ENCODE results near the gene FAM174B. TPM values are rescaled to one million over a fixed set of nuclear protein-coding genes. Genes with fewer than 3 reads are reported as not detected.

Gene FAM174B
- total RNA-seq, 1 donor from 2014 or later: 4.9 TPM

DNA sequence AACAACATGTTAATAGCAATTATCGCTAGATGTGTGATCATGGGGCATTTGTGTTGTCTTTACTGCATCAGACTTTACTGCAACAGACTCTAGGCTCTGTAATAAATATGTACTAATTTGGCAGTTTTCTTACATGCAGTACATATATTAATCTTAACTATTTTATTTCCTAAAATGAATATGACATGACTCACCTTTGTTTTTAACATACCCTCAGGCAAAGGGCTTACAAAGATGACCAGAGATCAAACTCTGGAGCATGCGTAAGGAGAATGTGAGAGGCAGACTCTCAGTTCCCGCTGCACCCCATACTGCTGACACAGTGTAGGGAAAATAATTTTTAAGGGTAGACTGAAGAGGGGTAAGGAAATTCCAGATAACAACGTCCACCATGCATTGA, 7.2 kb upstream of the FAM174B start:
- peaks cover 10% of the 10 kb centered on the region for H3K4me1 ChIP-seq
- peak in 1 of 2 donors; percentile 32 for DNase-seq (ENCODE audit: extremely low spot score in 2 of 2)
- no peak overlapping the region for H3K27ac ChIP-seq
- intact Hi-C loops (cut with DNase I): no loop called here
- TF ChIP-seq POLR2A (IDR thresholded peaks at IDR 0.05): no peak
- no peak for TF ChIP-seq POLR2AphosphoS5 (IDR thresholded peaks at IDR 0.05; ENCODE audit: insufficient read depth in 1 of 2, low read depth in 1 of 2)
- H3K4me3 ChIP-seq: no peak overlapping the region
- no peaks in the 10 kb centered on the region for H3K27me3 ChIP-seq
- H3K9me3 ChIP-seq: no peaks in the 10 kb centered on the region
- H3K36me3 ChIP-seq: no peaks in the 10 kb centered on the region

DNA sequence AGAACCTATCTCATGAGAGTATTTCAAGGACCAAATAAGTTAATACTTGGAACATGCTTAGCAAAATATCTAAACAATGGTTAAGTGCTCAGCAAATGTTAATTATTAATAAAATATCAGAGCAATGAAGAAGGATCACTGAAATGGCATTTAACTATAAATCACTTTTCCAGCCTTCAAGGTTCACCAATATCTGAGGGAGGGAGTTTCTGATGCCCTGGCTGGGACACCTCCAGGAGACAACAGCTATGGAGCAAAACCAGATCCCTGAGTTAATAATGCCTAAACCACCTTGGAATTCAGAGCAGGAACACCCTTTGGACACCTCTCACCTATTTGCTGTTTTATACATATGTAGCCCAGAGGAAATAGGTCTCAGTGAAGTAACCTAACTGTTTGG, 6.4 kb upstream of the FAM174B start:
- TF ChIP-seq POLR2A (IDR thresholded peaks at IDR 0.05) (no peak), POLR2AphosphoS5 (IDR thresholded peaks at IDR 0.05; ENCODE audit: insufficient read depth in 1 of 2, low read depth in 1 of 2) (no peak)
- TF ChIP-seq, protein P1, sequence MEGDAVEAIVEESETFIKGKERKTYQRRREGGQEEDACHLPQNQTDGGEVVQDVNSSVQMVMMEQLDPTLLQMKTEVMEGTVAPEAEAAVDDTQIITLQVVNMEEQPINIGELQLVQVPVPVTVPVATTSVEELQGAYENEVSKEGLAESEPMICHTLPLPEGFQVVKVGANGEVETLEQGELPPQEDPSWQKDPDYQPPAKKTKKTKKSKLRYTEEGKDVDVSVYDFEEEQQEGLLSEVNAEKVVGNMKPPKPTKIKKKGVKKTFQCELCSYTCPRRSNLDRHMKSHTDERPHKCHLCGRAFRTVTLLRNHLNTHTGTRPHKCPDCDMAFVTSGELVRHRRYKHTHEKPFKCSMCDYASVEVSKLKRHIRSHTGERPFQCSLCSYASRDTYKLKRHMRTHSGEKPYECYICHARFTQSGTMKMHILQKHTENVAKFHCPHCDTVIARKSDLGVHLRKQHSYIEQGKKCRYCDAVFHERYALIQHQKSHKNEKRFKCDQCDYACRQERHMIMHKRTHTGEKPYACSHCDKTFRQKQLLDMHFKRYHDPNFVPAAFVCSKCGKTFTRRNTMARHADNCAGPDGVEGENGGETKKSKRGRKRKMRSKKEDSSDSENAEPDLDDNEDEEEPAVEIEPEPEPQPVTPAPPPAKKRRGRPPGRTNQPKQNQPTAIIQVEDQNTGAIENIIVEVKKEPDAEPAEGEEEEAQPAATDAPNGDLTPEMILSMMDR (IDR thresholded peaks at IDR 0.05): no peak
- no peak overlapping the region for H3K27ac ChIP-seq
- H3K27me3 ChIP-seq: no peaks in the 10 kb centered on the region
- intact Hi-C loops (cut with DNase I): no loop called here
- H3K9me3 ChIP-seq: no peaks in the 10 kb centered on the region
- H3K4me1 ChIP-seq: peaks cover 10% of the 10 kb centered on the region
- DNase-seq (ENCODE audit: extremely low spot score in 2 of 2): peak in 1 of 2 donors; percentile 8
- H3K36me3 ChIP-seq: no peaks in the 10 kb centered on the region
- no peak overlapping the region for H3K4me3 ChIP-seq

DNA sequence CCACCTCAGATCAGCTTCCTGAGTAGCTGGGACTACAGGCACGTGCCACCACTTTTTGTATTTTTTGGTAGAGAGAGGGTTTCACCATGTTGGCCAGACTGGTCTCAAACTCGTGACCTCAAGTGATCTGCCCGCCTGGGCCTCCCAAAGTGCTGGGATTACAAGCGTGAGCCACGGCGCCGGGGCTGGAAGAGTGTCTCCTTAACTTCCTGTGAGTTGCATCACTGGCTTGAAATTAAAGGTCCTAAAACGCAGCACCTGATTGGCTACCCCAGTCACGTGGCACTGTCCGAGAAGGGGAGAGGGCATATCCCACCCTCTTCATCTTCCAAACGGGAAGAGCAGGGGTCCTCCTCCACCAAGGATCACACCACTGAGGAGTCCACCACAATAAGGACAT, 5.5 kb upstream of the FAM174B start:
- Histone ChIP-seq H3K36me3 (no peaks in the 10 kb centered on the region), H3K9me3 (no peaks in the 10 kb centered on the region), H3K27ac (no peak overlapping the region), H3K4me3 (no peak overlapping the region), H3K27me3 (no peaks in the 10 kb centered on the region), H3K4me1 (peaks cover 10% of the 10 kb centered on the region)
- DNase-seq (ENCODE audit: extremely low spot score in 2 of 2): peak in 1 of 2 donors; percentile 84
- TF ChIP-seq, protein P1 (IDR thresholded peaks at IDR 0.05): no peak
- no peak for TF ChIP-seq POLR2AphosphoS5 (IDR thresholded peaks at IDR 0.05; ENCODE audit: insufficient read depth in 1 of 2, low read depth in 1 of 2)
- intact Hi-C loops (cut with DNase I): no loop called here

DNA sequence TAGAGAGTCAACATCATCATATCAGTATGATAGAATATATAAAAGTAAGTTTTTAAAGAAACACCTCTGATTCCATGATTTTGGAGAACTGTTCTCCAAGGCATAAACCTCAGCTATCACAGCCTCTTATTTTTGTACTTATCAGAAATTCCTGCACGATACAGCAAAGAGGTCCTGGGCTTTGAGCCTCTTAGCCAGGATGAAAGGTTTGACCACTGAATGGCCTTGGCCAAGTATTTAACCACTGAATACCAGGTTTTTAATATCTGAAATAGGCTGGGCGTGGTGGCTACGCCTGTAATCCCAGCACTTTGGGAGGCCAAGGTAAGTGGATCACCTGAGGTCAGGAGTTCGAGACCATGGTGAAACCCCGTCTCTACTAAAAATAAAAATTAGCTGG, 1.9 kb upstream of the FAM174B start:
- Histone ChIP-seq H3K27me3 (no peaks in the 10 kb centered on the region), H3K9me3 (no peaks in the 10 kb centered on the region), H3K4me3 (no peak overlapping the region), H3K27ac (no peak overlapping the region), H3K36me3 (no peaks in the 10 kb centered on the region), H3K4me1 (peaks cover 17% of the 10 kb centered on the region)
- TF ChIP-seq POLR2A (IDR thresholded peaks at IDR 0.05) (no peak), POLR2AphosphoS5 (IDR thresholded peaks at IDR 0.05; ENCODE audit: insufficient read depth in 1 of 2, low read depth in 1 of 2) (no peak)
- TF ChIP-seq, protein P1 (IDR thresholded peaks at IDR 0.05): no peak
- intact Hi-C loops (cut with DNase I): no loop called here
- DNase-seq (ENCODE audit: extremely low spot score in 2 of 2): no peak

DNA sequence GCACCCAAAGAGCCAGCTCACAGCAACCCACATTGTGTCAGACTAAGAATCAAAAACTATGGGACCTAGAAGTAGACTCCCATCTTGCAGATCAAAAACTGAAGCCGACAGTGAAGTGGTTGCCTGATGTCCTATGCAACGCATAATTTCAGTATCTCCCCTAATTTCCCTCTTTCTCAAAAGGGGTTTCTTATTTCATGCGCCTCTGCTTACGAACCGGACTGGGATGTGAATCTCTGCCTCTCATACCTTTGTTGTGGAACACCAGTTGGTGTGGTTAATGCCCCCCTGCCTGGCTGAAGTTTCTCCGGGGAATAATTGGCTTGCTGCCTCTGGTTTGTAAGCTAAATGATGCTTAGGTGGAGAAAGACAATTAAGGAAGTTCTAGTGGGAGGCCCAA, 514 bp upstream of the FAM174B start:
- peaks cover 17% of the 10 kb centered on the region for H3K4me1 ChIP-seq
- intact Hi-C loops (cut with DNase I): no loop called here
- no peak for DNase-seq (ENCODE audit: extremely low spot score in 2 of 2)

More for the DNA sequence above, 514 bp upstream of the FAM174B start:
- H3K27me3 ChIP-seq: no peaks in the 10 kb centered on the region
- peak overlapping the region; percentile 57 for H3K27ac ChIP-seq
- H3K4me3 ChIP-seq: peak overlapping the region; percentile 53 to 71
- TF ChIP-seq POLR2A (IDR thresholded peaks at IDR 0.05) (no peak), POLR2AphosphoS5 (IDR thresholded peaks at IDR 0.05; ENCODE audit: insufficient read depth in 1 of 2, low read depth in 1 of 2) (no peak)
- TF ChIP-seq, protein P1 (IDR thresholded peaks at IDR 0.05): no peak
- H3K9me3 ChIP-seq: no peaks in the 10 kb centered on the region
- no peaks in the 10 kb centered on the region for H3K36me3 ChIP-seq
